Glutamatergic neuron (in vitro differentiated cells): ENCODE measurements around the gene LHX2. TPM values are rescaled to one million over a fixed set of nuclear protein-coding genes. Genes with fewer than 3 reads are reported as not detected.

Experiments
- DNase-seq: peaks from one replicate; pipeline ENCODE4 v3.0.0; 2022
- H3K27ac Mint-ChIP-seq: one replicate; pipeline ENCODE4 v1.8.0; 2020; ENCODE audit warnings: mild to moderate bottlenecking, mixed read lengths, inconsistent platforms; ENCODE audit not compliant: unreplicated experiment
- H3K27me3 Mint-ChIP-seq: one replicate; pipeline ENCODE4 v1.8.0; 2020; ENCODE audit warnings: mild to moderate bottlenecking, moderate library complexity, mixed read lengths, inconsistent platforms; ENCODE audit not compliant: unreplicated experiment
- H3K36me3 Mint-ChIP-seq: one replicate; pipeline ENCODE4 v1.8.0; 2020; ENCODE audit warnings: mild to moderate bottlenecking, mixed read lengths, inconsistent platforms; ENCODE audit not compliant: unreplicated experiment
- H3K4me1 Mint-ChIP-seq: one replicate; pipeline ENCODE4 v1.8.0; 2020; ENCODE audit warnings: mild to moderate bottlenecking, low read depth, mixed read lengths, inconsistent platforms; ENCODE audit not compliant: unreplicated experiment
- H3K4me3 Mint-ChIP-seq: one replicate; pipeline ENCODE4 v1.8.0; 2020; ENCODE audit warnings: mild to moderate bottlenecking, mixed read lengths, inconsistent platforms; ENCODE audit not compliant: unreplicated experiment
- H3K9me3 Mint-ChIP-seq: one replicate; pipeline ENCODE4 v1.8.0; 2020; ENCODE audit warnings: mild to moderate bottlenecking, moderate library complexity, mixed read lengths, inconsistent platforms; ENCODE audit not compliant: unreplicated experiment
- total RNA-seq: library from RNA; stranded (reverse); fragmentation: NEBNext Ultra II Directional; extraction: Animal tissue kit (Norgen Biotek cat#: 25700); gene quantifications from one replicate; pipeline ENCODE4 v1.2.1, GENCODE V29; 2021; ENCODE audit not compliant: unreplicated experiment
- TF ChIP-seq, protein P1 (sequence below): fragments of 200-600 bp; sonication (generic); IDR thresholded peaks from one replicate; pipeline ENCODE4 v1.5.0; 2021; ENCODE audit not compliant: partially characterized antibody, unreplicated experiment

Gene LHX2
- total RNA-seq, 1 donor from 2014 or later, result 6.7 TPM

GRCh38 chr9:124038790-124039633 is 27.4 kb downstream of the LHX2 start:
- Mint-ChIP-seq H3K27me3 (peaks cover 21% of the 10 kb centered on the region), H3K9me3 (peaks cover 6% of the 10 kb centered on the region), H3K27ac (no peak overlapping the region), H3K4me1 (peaks cover 4% of the 10 kb centered on the region), H3K4me3 (no peak overlapping the region), H3K36me3 (no peaks in the 10 kb centered on the region)
- no peak for DNase-seq
- TF ChIP-seq, protein P1, sequence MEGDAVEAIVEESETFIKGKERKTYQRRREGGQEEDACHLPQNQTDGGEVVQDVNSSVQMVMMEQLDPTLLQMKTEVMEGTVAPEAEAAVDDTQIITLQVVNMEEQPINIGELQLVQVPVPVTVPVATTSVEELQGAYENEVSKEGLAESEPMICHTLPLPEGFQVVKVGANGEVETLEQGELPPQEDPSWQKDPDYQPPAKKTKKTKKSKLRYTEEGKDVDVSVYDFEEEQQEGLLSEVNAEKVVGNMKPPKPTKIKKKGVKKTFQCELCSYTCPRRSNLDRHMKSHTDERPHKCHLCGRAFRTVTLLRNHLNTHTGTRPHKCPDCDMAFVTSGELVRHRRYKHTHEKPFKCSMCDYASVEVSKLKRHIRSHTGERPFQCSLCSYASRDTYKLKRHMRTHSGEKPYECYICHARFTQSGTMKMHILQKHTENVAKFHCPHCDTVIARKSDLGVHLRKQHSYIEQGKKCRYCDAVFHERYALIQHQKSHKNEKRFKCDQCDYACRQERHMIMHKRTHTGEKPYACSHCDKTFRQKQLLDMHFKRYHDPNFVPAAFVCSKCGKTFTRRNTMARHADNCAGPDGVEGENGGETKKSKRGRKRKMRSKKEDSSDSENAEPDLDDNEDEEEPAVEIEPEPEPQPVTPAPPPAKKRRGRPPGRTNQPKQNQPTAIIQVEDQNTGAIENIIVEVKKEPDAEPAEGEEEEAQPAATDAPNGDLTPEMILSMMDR, result no peak

DNA sequence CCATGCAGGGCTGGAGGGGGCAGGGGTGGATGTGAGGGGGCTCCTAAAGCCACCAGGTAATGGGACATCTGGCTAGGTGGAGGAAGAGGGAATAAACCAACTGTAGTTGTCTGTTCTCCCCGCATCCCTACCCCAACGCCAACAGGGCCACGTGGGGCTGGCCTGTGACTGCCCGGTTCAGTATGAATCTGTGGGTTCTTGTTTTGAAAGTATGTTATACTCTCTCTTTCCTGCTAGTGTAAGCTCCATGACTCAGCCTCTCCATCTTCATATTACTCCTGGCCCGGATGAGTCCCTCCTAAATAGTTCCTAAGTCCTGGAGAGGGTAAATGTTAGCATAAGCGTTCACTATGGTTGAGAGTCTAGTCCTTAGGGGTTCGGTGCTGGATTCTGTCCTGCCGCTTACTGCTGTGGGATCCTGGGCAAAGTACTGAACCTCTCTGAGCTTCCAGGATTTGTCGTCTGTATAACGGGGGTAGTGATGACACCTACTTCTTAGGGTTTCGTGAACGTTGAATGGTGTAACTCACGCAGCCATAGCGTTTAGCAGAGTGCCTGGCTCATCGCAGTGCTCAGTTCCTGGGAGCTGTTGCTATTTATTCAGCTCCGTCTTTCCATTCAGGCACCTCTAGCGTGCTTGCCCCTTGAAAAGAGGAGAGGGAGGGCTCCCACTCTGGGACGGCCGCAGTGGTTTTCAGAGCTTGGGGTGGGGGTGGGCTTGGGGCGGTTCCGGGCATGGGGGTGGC is 28.8 kb downstream of the LHX2 start:
- H3K4me1 Mint-ChIP-seq, result peaks cover 4% of the 10 kb centered on the region
- no peaks in the 10 kb centered on the region for H3K36me3 Mint-ChIP-seq
- H3K9me3 Mint-ChIP-seq, result peaks cover 9% of the 10 kb centered on the region
- H3K4me3 Mint-ChIP-seq, result no peak overlapping the region
- H3K27me3 Mint-ChIP-seq, result peaks cover 29% of the 10 kb centered on the region
- TF ChIP-seq, protein P1, result no peak
- no peak overlapping the region for H3K27ac Mint-ChIP-seq
- DNase-seq, result no peak

- H3K4me1 Mint-ChIP-seq, result peaks cover 4% of the 10 kb centered on the region
- DNase-seq, result peak; percentile 76
- H3K36me3 Mint-ChIP-seq, result no peaks in the 10 kb centered on the region
- H3K9me3 Mint-ChIP-seq, result peaks cover 7% of the 10 kb centered on the region
- H3K27ac Mint-ChIP-seq, result no peak overlapping the region
- TF ChIP-seq, protein P1, result peak; percentile 100
- peaks cover 28% of the 10 kb centered on the region for H3K27me3 Mint-ChIP-seq
- peak overlapping the region; percentile 18 for H3K4me3 Mint-ChIP-seq
These were observed 29.6 kb downstream of the LHX2 start for GRCh38 chr9:124040935-124041816.

DNA sequence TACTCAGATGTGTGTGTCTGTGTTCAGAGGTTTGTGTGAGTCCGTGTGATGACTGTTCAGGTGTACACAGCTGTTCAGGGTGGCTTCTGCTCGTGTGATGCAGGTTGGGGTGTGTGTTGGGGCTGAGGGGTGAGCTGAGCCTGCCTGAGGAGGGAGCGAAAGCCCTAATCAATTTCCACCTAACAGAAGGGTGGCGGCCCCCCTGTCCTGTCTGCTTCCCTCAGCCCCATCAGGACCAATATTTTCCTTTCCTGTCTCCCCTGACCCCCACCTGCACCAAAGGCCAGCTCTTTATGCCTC is 30.2 kb downstream of the LHX2 start:
- Mint-ChIP-seq H3K4me1 (peaks cover 4% of the 10 kb centered on the region), H3K4me3 (peak overlapping the region; percentile 18), H3K27me3 (peaks cover 29% of the 10 kb centered on the region), H3K36me3 (no peaks in the 10 kb centered on the region), H3K27ac (no peak overlapping the region), H3K9me3 (peaks cover 6% of the 10 kb centered on the region)
- TF ChIP-seq, protein P1, result no peak
- DNase-seq, result no peak
